RWPE1 (cell line): ENCODE results near the gene TANC1.

Source experiments
- CTCF ChIA-PET: fragments of 350-600 bp; sonication (Branson Sonifier 250); formaldehyde crosslinking; extraction: SDS; loops from one replicate; lab custom pipeline; 2021; lab: Yijun Ruan, JAX
- POLR2A ChIA-PET: fragments of 400-600 bp; formaldehyde crosslinking; extraction: SDS; loops from one replicate; lab custom pipeline; 2020; ENCODE audit warnings: antibody characterized with exemption; ENCODE audit not compliant: low non-redundant PET; lab: Yijun Ruan, JAX
- DNase-seq: peaks from one replicate; pipeline ENCODE4 v3.0.0; 2012; ENCODE audit warnings: low spot score
- H3K27ac ChIP-seq: fragments of 450-650 bp; 2 replicates; pipeline ENCODE4 v1.5.1; 2017
- TF ChIP-seq, protein P1 (sequence below): fragments of 450-650 bp; conservative IDR thresholded peaks from 2 replicates; pipeline ENCODE4 v1.5.1; 2017; ENCODE audit warnings: low read depth, mild to moderate bottlenecking

Gene TANC1

DNA sequence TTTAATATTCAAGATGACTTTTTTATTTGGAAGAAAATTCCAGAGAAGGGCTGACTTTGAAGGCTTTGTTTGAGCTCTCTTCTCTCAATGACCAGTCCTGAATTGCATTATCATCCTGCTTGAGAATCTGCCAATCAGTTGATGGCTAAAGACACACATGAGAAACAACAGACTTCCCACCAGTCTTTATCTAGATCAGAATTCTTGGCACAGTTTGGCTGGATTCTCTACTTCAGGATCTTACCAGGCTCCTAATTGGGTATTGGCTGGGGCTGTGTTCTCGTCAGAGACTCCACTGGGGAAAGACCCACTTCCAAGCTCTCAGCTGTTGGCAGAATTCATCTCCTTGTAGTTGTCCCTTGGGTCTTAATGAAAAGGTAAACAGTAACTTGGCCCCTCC, 232.1 kb downstream of the TANC1 start:
- no peak overlapping the region for H3K27ac ChIP-seq
- TF ChIP-seq, protein P1, sequence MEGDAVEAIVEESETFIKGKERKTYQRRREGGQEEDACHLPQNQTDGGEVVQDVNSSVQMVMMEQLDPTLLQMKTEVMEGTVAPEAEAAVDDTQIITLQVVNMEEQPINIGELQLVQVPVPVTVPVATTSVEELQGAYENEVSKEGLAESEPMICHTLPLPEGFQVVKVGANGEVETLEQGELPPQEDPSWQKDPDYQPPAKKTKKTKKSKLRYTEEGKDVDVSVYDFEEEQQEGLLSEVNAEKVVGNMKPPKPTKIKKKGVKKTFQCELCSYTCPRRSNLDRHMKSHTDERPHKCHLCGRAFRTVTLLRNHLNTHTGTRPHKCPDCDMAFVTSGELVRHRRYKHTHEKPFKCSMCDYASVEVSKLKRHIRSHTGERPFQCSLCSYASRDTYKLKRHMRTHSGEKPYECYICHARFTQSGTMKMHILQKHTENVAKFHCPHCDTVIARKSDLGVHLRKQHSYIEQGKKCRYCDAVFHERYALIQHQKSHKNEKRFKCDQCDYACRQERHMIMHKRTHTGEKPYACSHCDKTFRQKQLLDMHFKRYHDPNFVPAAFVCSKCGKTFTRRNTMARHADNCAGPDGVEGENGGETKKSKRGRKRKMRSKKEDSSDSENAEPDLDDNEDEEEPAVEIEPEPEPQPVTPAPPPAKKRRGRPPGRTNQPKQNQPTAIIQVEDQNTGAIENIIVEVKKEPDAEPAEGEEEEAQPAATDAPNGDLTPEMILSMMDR: no peak
- DNase-seq: no peak
- ChIA-PET POLR2A (no interaction called here), CTCF (no interaction called here)

DNA sequence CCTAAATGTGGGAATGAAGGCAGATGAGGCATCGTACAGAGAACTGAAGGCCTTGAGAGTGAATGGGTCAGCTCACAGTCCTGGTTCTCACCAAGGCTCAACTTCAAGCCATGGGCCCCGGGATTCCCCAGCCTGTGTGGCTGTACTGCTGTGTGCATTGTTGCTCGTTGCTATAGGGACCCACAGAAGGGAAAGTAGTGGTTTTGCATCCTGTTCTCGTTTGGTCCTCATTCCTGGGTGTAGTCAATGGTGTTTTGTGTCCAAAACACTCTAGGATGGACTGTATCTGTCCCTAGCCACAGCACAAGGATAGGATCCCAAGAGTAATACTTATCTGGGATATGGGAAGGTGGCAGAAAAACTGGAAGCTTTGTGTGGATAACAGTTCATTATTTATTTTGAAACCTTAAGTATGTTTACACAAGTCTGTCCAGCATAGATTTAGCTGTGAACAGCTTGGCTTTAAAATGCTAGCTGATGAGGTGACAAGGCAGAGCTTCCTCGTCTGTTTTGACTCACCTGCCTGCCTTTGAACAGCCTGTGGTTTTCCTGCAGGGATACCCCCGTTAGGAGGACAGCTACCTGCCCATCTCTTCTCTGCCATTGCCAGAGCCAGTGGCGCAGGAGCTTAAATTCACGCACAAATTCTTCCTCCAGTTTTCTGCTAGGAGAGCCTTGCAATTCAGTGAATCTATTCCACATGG, 233.1 kb downstream of the TANC1 start:
- ChIA-PET POLR2A (no interaction called here), CTCF (interaction anchor here (0.5 to 0.7 kb wide), 3 partner anchors 22 to 125 kb away, joined by 3 to 4 read pairs (median 3); no protein-coding TSS in a partner anchor)
- TF ChIP-seq, protein P1: no peak
- no peak for DNase-seq
- peak overlapping the region; percentile 15; the same call in 1 of the 2 replicates for H3K27ac ChIP-seq

DNA sequence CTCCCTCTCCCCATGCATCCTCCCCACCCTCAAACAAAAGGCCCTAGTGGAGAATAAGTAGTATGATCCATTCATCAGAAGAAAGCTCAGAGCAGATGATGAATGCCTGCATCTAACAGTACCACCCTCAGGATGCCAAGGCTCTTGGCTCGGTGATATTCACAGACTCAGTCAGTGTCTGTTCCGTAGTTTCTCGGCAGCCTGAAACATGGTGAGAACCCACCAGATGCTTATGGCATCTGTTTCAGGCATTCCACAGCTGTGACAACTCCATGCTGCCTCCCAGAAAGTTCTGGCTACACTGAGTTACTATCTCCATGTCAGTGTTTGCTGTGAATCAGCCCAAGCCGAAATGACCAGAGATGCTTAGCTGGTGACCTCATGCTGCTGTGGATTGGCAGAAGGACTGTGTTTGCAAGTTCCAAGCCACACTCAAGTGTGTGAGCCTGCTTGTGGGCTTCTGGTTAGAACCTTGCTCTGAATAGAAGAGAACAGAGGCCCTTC, 234.2 kb downstream of the TANC1 start:
- ChIA-PET POLR2A (no interaction called here), CTCF (interaction anchor here (0.6 kb wide), 1 partner anchor 80 kb away, joined by 6 read pairs; no protein-coding TSS in a partner anchor)
- H3K27ac ChIP-seq: no peak overlapping the region
- no peak for DNase-seq
- TF ChIP-seq, protein P1: no peak

DNA sequence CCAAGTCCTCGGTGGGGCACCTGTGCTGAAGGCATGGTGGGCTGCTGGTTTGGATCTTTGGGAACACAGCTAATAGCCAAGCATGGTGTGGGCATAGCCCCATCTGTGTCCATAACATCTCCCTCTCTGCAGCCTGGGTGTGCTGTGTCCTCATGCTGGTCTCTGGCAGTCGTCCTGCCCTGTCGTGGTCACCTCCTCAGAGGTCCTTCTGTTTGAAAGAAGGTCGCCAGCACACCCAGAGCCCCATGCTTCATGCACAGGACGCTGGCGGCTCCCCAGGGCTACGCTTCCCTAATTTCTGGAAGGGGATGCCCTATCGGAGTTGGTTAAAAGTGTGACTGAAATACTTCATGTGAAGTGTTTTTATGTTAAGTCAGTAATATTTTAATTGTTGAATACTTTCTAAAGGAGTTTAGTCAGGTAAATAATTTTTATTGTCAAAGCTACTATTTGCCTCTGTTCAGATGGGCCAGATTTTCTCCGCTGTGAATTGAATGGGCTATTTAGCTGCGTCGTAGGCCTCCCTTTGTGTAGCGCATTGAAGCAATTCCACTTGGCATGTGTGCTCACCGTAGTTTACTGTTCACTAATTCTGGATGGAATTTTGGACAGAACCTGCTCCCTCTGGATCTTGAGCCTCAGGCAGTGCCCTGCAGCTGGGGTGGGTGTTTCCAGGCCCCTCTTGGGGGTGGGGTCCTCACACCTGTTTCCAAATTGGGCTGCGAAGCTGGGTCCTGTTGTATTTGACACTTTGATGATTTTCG, 236.1 kb downstream of the TANC1 start:
- CTCF ChIA-PET: interaction anchor here (1.0 kb wide), 1 partner anchor 22 kb away, joined by 3 read pairs; no protein-coding TSS in a partner anchor
- no peak overlapping the region for H3K27ac ChIP-seq
- no peak for DNase-seq
- POLR2A ChIA-PET: no interaction called here
- TF ChIP-seq, protein P1: no peak

DNA sequence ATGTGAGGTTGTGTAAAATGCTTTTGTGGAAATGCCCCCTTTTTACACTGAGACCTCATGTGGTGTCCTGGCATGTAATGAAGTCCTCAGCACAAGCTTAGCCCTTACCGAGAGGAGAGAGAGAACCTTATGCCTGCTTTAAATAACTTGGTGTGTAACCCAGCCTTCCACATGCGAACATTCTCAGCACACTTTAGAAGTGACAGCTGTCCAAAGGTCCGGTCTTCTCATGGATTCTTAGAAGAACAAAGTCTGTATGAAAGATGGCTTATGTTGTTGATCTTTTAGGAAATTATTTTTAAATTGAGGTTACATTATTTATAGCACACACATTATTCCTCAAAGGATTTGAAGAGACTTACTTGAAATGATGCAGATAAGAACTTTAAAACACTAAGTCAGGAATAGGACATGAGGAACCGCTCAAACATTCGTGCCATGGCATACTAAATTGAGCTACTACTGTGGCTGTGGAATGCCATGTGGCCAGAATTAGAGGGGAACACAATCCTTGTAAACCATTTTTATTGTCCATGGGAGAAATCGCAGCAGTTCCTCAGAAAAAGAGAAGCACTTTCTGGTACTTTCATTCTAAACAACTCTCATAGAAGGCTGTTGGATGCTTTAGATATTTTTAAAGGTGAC, 238.4 kb downstream of the TANC1 start:
- H3K27ac ChIP-seq: no peak overlapping the region
- no peak for DNase-seq
- TF ChIP-seq, protein P1: no peak
- ChIA-PET CTCF (no interaction called here), POLR2A (no interaction called here)

DNA sequence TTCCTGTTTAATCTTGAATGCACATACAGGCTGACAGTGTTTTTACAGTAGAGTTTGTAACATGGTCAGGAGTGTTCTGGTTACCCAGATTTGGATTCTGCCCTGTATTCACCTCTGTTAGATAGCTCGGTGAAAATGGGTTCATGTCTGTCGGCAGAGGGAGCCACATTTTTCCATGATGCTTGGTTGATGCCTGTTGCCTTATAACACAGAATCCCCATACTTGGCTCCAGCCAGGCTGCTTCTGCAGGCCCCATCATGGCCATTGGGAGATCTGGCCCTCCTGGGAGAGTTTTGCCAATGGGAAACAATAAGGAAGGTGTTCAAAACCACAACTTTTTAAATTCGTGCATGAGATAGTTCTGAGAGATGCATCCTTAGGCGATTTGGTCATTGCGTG, 240.0 kb downstream of the TANC1 start:
- TF ChIP-seq, protein P1: no peak
- no peak for DNase-seq
- ChIA-PET POLR2A (no interaction called here), CTCF (no interaction called here)
- no peak overlapping the region for H3K27ac ChIP-seq
